ENCODE measurements around the gene NPBWR2.

NPBWR2 gene

DNA sequence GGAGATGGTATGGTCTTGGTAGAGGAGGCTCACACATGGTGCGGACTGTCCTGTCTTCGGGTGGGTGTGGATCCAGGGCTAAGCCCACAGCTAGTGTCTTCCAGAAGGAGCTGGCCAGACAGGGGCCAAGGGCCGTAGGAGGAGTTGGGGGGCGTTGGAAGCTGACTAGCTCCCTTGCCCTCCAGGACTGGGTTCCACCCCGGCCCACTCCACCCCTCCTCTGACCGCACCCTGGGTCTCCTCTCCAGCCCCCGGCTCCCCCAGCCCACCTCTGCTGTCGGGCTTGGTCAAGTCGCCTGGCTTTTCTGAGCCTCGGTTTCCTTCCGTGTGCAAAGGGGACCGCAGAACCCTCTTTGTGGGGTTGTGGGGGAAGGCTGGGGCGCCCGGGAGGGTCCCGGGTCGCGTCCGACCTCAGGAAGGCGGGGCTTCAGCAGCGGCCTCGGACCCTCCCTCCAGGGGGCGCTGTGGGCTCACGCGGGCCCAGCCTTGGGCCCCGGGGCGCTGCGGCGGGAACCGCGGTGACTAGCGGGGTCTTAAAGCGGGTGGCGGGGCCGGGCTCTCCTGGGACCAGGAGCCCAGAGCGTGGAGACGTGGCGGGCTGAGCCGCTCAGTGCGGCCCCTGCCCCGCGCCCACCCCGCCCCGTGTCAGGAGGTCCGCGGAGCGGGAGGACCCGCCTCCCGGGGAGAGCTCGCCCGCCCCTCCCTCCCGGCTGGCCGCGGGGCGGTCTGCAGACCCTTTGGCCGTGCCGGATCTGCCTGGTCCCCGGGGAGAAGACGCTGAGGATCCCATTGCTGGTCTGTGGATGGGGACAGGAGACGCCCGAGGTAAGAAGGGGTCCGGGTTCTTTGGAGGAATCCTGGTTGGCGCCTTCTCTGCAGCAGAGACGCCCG, 5.4 kb downstream of the NPBWR2 start:
- Histone ChIP-seq H3K9ac (ENCODE audit: low read length) (no peak overlapping the region), H3K4me1 (ENCODE audit: control insufficient read depth, insufficient read depth, low read length) (no peaks in the 10 kb centered on the region), H3K27ac (ENCODE audit: low read depth, low read length) (no peak overlapping the region), H3K4me3 (ENCODE audit: low read length) (no peak overlapping the region), H3K36me3 (ENCODE audit: control insufficient read depth, insufficient read depth, low read length) (no peaks in the 10 kb centered on the region), H3K27me3 (ENCODE audit: control insufficient read depth, insufficient read depth, low read length) (peaks cover 23% of the 10 kb centered on the region)

GRCh38 chr20:64100946-64101688, 6.2 kb downstream of the NPBWR2 start:
- Histone ChIP-seq H3K4me3 (ENCODE audit: low read length) (no peak overlapping the region), H3K27me3 (ENCODE audit: control insufficient read depth, insufficient read depth, low read length) (peaks cover 23% of the 10 kb centered on the region), H3K4me1 (ENCODE audit: control insufficient read depth, insufficient read depth, low read length) (no peaks in the 10 kb centered on the region), H3K36me3 (ENCODE audit: control insufficient read depth, insufficient read depth, low read length) (no peaks in the 10 kb centered on the region), H3K9ac (ENCODE audit: low read length) (no peak overlapping the region), H3K27ac (ENCODE audit: low read depth, low read length) (no peak overlapping the region)

- Histone ChIP-seq H3K27ac (ENCODE audit: low read depth, low read length) (no peak overlapping the region), H3K27me3 (ENCODE audit: control insufficient read depth, insufficient read depth, low read length) (peaks cover 23% of the 10 kb centered on the region)
These were observed 6.8 kb downstream of the NPBWR2 start for GRCh38 chr20:64100566-64100888.

DNA sequence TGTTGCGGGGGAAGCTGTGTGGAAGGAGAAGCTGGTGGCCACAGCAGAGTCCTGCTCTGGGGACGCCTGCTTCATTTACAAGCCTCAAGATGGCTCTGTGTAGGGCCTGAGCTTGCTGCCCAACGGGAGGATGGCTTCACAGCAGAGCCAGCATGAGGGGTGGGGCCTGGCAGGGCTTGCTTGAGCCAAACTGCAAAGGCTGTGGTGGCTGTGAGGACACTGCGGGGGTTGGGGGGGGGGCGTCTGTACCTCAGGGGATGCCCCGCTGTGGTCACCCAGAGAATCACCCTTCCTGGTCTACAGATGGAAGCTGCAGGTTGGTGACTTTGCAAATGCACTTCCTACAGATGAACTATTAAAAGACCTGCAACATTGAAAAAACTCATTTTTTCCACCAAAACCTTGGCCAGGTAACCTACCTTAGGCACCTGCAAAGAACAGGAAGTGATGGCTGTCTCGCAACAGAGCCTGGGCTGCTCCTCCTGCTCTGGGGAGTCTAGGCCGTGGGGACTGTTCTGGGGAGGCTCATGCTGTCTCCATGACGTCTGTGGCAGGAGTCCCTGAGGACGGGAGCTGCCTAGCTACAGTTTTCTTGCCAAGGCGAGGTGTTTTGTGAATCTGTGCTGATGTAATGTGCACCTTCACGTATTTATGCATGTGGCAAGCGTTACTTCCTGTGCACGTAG, 7.3 kb downstream of the NPBWR2 start:
- Histone ChIP-seq H3K27me3 (ENCODE audit: control insufficient read depth, insufficient read depth, low read length) (peaks cover 23% of the 10 kb centered on the region), H3K36me3 (ENCODE audit: control insufficient read depth, insufficient read depth, low read length) (no peaks in the 10 kb centered on the region), H3K9ac (ENCODE audit: low read length) (no peak overlapping the region), H3K4me3 (ENCODE audit: low read length) (no peak overlapping the region), H3K27ac (ENCODE audit: low read depth, low read length) (no peak overlapping the region), H3K4me1 (ENCODE audit: control insufficient read depth, insufficient read depth, low read length) (no peaks in the 10 kb centered on the region)

More at GRCh38 chr20:64100566-64100888, 6.8 kb downstream of the NPBWR2 start:
- Histone ChIP-seq H3K4me1 (ENCODE audit: control insufficient read depth, insufficient read depth, low read length) (no peaks in the 10 kb centered on the region), H3K36me3 (ENCODE audit: control insufficient read depth, insufficient read depth, low read length) (no peaks in the 10 kb centered on the region), H3K4me3 (ENCODE audit: low read length) (no peak overlapping the region), H3K9ac (ENCODE audit: low read length) (no peak overlapping the region)

- Histone ChIP-seq H3K27ac (ENCODE audit: low read depth, low read length) (no peak overlapping the region), H3K4me1 (ENCODE audit: control insufficient read depth, insufficient read depth, low read length) (no peaks in the 10 kb centered on the region), H3K4me3 (ENCODE audit: low read length) (no peak overlapping the region), H3K27me3 (ENCODE audit: control insufficient read depth, insufficient read depth, low read length) (peaks cover 23% of the 10 kb centered on the region), H3K9ac (ENCODE audit: low read length) (no peak overlapping the region), H3K36me3 (ENCODE audit: control insufficient read depth, insufficient read depth, low read length) (no peaks in the 10 kb centered on the region)
These were observed 8.1 kb downstream of the NPBWR2 start for GRCh38 chr20:64099086-64099786.

DNA sequence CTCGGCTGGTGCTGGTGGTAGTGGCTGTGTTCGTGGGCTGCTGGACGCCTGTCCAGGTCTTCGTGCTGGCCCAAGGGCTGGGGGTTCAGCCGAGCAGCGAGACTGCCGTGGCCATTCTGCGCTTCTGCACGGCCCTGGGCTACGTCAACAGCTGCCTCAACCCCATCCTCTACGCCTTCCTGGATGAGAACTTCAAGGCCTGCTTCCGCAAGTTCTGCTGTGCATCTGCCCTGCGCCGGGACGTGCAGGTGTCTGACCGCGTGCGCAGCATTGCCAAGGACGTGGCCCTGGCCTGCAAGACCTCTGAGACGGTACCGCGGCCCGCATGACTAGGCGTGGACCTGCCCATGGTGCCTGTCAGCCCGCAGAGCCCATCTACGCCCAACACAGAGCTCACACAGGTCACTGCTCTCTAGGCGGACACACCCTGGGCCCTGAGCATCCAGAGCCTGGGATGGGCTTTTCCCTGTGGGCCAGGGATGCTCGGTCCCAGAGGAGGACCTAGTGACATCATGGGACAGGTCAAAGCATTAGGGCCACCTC, 8.8 kb downstream of the NPBWR2 start:
- Histone ChIP-seq H3K27ac (ENCODE audit: low read depth, low read length) (no peak overlapping the region), H3K9ac (ENCODE audit: low read length) (no peak overlapping the region), H3K36me3 (ENCODE audit: control insufficient read depth, insufficient read depth, low read length) (no peaks in the 10 kb centered on the region), H3K4me1 (ENCODE audit: control insufficient read depth, insufficient read depth, low read length) (no peaks in the 10 kb centered on the region), H3K27me3 (ENCODE audit: control insufficient read depth, insufficient read depth, low read length) (peaks cover 23% of the 10 kb centered on the region), H3K4me3 (ENCODE audit: low read length) (no peak overlapping the region)

DNA sequence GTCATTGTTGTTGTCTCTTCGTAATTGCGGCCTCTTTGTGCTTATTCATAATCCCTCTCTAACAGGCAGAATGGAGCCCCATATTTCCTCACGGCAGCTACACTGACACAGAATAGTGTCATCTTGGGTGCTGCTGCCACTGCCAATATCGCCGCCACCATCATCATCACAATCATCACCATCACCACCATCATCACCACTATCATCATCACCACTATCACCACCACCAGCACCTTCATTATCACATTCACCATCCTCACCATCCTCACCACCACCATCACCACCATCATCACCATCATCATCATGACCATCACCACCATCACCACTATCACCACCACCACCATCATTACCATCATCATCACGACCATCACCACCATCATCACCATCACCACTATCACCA, 10.8 kb downstream of the NPBWR2 start:
- H3K4me1 ChIP-seq (ENCODE audit: control insufficient read depth, insufficient read depth, low read length) = no peaks in the 10 kb centered on the region
- no peak overlapping the region for H3K27ac ChIP-seq (ENCODE audit: low read depth, low read length)

DNA sequence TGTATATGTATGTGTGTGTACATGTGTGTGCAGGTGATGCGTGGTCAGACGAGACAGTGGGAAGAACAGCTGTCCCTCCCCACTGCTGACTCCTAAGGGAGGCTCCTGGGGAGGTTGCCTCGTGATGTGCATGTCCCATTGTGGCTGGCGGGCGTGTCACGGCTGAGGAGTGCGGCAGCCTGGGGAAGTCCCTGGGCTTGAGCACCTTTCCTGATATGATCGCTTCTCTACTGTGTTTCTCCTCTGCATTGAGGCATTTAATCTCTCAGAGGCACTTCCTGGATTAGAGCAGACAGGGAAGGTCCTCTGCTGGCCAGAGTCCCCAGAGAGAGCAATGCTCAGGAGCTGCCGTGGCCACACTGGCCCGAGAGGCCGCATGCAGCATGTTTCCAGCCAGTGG, 11.4 kb downstream of the NPBWR2 start:
- Histone ChIP-seq H3K27me3 (ENCODE audit: control insufficient read depth, insufficient read depth, low read length) (peaks cover 11% of the 10 kb centered on the region), H3K36me3 (ENCODE audit: control insufficient read depth, insufficient read depth, low read length) (no peaks in the 10 kb centered on the region), H3K4me3 (ENCODE audit: low read length) (no peak overlapping the region), H3K9ac (ENCODE audit: low read length) (no peak overlapping the region), H3K27ac (ENCODE audit: low read depth, low read length) (no peak overlapping the region), H3K4me1 (ENCODE audit: control insufficient read depth, insufficient read depth, low read length) (no peaks in the 10 kb centered on the region)

More for the DNA sequence above, 10.8 kb downstream of the NPBWR2 start:
- no peak overlapping the region for H3K4me3 ChIP-seq (ENCODE audit: low read length)
- no peak overlapping the region for H3K9ac ChIP-seq (ENCODE audit: low read length)
- no peaks in the 10 kb centered on the region for H3K36me3 ChIP-seq (ENCODE audit: control insufficient read depth, insufficient read depth, low read length)
- peaks cover 17% of the 10 kb centered on the region for H3K27me3 ChIP-seq (ENCODE audit: control insufficient read depth, insufficient read depth, low read length)

DNA sequence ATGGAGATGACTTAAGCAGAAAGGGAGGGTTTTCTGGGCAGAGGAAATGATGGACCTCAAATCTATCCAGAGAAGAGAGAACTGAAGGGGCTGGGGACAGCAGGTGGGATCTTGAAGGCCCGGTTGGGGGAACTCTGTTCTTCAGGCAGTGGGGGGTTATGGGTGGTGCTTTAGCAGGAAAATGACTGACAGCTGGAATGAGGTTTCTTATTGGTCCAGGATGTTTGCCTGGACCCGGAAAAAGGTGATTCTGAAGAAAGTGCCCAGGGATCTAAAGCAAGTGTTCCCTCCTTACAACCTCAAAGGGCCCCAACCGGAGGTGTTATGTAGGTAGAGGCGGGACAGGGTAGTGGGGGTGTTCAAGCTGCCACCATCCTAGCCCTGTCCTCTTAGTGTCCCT, 11.9 kb downstream of the NPBWR2 start:
- Histone ChIP-seq H3K36me3 (ENCODE audit: control insufficient read depth, insufficient read depth, low read length) (no peaks in the 10 kb centered on the region), H3K9ac (ENCODE audit: low read length) (no peak overlapping the region), H3K27ac (ENCODE audit: low read depth, low read length) (no peak overlapping the region), H3K4me1 (ENCODE audit: control insufficient read depth, insufficient read depth, low read length) (no peaks in the 10 kb centered on the region), H3K27me3 (ENCODE audit: control insufficient read depth, insufficient read depth, low read length) (peaks cover 6% of the 10 kb centered on the region), H3K4me3 (ENCODE audit: low read length) (no peak overlapping the region)

DNA sequence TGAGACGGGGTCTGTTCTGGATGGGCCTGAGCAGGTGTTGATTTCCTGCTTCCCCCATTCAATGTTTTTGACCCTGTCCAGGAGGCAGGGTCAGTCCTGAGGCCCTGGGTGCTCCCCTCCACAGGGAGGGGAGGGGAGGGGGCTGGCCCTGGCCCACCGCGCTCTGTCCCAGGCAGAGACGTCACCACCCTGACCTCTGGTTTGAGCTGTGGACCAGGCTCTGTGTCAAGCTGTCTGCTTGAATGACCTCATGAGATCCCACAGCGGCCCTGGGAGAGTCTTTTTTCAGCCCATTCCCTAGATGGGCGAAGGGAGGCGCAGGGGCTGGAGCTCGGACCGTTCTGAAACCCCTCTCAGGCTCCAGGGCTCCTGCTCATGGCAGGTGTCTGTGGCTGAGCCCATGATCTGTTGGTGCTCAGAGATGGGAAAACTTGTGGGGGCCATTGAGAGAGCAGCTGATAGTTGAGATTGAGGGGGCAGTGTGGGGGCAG, 14.3 kb downstream of the NPBWR2 start:
- Histone ChIP-seq H3K4me3 (ENCODE audit: low read length) (no peak overlapping the region), H3K27ac (ENCODE audit: low read depth, low read length) (no peak overlapping the region), H3K36me3 (ENCODE audit: control insufficient read depth, insufficient read depth, low read length) (no peaks in the 10 kb centered on the region), H3K27me3 (ENCODE audit: control insufficient read depth, insufficient read depth, low read length) (no peaks in the 10 kb centered on the region), H3K9ac (ENCODE audit: low read length) (no peak overlapping the region), H3K4me1 (ENCODE audit: control insufficient read depth, insufficient read depth, low read length) (no peaks in the 10 kb centered on the region)

DNA sequence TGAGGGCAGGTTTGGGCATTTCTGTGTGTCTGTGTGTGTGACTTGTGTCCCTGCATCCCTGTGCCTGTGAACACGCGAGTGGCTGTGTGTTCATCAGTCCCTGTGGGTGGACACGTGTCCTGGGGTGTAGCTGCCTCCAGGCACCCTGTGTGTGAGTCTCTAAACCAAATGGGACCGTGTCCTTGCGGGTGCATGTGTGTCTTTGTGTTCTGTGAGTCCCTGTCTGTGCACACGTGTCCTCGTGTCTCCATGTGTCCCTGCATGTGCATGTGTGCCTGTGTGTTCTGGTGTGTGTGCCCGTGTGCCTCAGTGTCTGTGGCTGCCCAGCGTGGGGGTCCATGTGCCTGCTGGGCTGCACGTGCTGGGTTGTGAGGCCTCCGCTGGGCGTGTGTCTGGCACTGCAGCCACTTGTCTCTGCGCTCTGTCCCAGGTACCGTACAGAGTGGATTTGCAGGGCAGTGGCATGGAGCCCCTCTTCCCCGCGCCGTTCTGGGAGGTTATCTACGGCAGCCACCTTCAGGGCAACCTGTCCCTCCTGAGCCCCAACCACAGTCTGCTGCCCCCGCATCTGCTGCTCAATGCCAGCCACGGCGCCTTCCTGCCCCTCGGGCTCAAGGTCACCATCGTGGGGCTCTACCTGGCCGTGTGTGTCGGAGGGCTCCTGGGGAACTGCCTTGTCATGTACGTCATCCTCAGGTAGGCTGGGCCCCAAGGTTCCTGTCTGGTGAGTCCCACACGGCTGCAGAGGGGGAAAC, 14.9 kb downstream of the NPBWR2 start:
- Histone ChIP-seq H3K27ac (ENCODE audit: low read depth, low read length) (no peak overlapping the region), H3K27me3 (ENCODE audit: control insufficient read depth, insufficient read depth, low read length) (no peaks in the 10 kb centered on the region), H3K4me3 (ENCODE audit: low read length) (no peak overlapping the region), H3K4me1 (ENCODE audit: control insufficient read depth, insufficient read depth, low read length) (no peaks in the 10 kb centered on the region), H3K9ac (ENCODE audit: low read length) (no peak overlapping the region), H3K36me3 (ENCODE audit: control insufficient read depth, insufficient read depth, low read length) (no peaks in the 10 kb centered on the region)

All from rectal smooth muscle tissue (tissue), 1 donor.